ENCODE measurements around the gene SPECC1. TPM values are rescaled to one million over a fixed set of nuclear protein-coding genes. Genes with fewer than 3 reads are reported as not detected.

Gene SPECC1
- total and polyA plus RNA-seq, 9 of the 15 experiments (the other 6 are each of a cell fraction or from before 2014, with no cell fraction given), result 2.4 to 19.6 (median 14.7) TPM

- TF ChIP-seq, protein P1, sequence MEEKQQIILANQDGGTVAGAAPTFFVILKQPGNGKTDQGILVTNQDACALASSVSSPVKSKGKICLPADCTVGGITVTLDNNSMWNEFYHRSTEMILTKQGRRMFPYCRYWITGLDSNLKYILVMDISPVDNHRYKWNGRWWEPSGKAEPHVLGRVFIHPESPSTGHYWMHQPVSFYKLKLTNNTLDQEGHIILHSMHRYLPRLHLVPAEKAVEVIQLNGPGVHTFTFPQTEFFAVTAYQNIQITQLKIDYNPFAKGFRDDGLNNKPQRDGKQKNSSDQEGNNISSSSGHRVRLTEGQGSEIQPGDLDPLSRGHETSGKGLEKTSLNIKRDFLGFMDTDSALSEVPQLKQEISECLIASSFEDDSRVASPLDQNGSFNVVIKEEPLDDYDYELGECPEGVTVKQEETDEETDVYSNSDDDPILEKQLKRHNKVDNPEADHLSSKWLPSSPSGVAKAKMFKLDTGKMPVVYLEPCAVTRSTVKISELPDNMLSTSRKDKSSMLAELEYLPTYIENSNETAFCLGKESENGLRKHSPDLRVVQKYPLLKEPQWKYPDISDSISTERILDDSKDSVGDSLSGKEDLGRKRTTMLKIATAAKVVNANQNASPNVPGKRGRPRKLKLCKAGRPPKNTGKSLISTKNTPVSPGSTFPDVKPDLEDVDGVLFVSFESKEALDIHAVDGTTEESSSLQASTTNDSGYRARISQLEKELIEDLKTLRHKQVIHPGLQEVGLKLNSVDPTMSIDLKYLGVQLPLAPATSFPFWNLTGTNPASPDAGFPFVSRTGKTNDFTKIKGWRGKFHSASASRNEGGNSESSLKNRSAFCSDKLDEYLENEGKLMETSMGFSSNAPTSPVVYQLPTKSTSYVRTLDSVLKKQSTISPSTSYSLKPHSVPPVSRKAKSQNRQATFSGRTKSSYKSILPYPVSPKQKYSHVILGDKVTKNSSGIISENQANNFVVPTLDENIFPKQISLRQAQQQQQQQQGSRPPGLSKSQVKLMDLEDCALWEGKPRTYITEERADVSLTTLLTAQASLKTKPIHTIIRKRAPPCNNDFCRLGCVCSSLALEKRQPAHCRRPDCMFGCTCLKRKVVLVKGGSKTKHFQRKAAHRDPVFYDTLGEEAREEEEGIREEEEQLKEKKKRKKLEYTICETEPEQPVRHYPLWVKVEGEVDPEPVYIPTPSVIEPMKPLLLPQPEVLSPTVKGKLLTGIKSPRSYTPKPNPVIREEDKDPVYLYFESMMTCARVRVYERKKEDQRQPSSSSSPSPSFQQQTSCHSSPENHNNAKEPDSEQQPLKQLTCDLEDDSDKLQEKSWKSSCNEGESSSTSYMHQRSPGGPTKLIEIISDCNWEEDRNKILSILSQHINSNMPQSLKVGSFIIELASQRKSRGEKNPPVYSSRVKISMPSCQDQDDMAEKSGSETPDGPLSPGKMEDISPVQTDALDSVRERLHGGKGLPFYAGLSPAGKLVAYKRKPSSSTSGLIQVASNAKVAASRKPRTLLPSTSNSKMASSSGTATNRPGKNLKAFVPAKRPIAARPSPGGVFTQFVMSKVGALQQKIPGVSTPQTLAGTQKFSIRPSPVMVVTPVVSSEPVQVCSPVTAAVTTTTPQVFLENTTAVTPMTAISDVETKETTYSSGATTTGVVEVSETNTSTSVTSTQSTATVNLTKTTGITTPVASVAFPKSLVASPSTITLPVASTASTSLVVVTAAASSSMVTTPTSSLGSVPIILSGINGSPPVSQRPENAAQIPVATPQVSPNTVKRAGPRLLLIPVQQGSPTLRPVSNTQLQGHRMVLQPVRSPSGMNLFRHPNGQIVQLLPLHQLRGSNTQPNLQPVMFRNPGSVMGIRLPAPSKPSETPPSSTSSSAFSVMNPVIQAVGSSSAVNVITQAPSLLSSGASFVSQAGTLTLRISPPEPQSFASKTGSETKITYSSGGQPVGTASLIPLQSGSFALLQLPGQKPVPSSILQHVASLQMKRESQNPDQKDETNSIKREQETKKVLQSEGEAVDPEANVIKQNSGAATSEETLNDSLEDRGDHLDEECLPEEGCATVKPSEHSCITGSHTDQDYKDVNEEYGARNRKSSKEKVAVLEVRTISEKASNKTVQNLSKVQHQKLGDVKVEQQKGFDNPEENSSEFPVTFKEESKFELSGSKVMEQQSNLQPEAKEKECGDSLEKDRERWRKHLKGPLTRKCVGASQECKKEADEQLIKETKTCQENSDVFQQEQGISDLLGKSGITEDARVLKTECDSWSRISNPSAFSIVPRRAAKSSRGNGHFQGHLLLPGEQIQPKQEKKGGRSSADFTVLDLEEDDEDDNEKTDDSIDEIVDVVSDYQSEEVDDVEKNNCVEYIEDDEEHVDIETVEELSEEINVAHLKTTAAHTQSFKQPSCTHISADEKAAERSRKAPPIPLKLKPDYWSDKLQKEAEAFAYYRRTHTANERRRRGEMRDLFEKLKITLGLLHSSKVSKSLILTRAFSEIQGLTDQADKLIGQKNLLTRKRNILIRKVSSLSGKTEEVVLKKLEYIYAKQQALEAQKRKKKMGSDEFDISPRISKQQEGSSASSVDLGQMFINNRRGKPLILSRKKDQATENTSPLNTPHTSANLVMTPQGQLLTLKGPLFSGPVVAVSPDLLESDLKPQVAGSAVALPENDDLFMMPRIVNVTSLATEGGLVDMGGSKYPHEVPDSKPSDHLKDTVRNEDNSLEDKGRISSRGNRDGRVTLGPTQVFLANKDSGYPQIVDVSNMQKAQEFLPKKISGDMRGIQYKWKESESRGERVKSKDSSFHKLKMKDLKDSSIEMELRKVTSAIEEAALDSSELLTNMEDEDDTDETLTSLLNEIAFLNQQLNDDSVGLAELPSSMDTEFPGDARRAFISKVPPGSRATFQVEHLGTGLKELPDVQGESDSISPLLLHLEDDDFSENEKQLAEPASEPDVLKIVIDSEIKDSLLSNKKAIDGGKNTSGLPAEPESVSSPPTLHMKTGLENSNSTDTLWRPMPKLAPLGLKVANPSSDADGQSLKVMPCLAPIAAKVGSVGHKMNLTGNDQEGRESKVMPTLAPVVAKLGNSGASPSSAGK (IDR thresholded peaks at IDR 0.05), result no peak
- no peak for TF ChIP-seq SUPT5H (IDR thresholded peaks at IDR 0.05)
- no peak for TF ChIP-seq PYGO2 (tag; IDR thresholded peaks at IDR 0.05)
- TF ChIP-seq, protein P2, sequence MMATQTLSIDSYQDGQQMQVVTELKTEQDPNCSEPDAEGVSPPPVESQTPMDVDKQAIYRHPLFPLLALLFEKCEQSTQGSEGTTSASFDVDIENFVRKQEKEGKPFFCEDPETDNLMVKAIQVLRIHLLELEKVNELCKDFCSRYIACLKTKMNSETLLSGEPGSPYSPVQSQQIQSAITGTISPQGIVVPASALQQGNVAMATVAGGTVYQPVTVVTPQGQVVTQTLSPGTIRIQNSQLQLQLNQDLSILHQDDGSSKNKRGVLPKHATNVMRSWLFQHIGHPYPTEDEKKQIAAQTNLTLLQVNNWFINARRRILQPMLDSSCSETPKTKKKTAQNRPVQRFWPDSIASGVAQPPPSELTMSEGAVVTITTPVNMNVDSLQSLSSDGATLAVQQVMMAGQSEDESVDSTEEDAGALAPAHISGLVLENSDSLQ (IDR thresholded peaks at IDR 0.05), result no peak
- no peak for TF ChIP-seq SMARCB1 (IDR thresholded peaks at IDR 0.05; ENCODE audit: insufficient read length, low read depth)
- TF ChIP-seq GABPB2 (CRISPR knock-in tag; conservative IDR thresholded peaks at IDR 0.05), result no peak
- TF ChIP-seq ATF1 (CRISPR knock-in tag; IDR thresholded peaks at IDR 0.05), result no peak
- no peak for TF ChIP-seq ATF1 (tag; IDR thresholded peaks at IDR 0.05)
- TF ChIP-seq POLR2B (IDR thresholded peaks at IDR 0.05; ENCODE audit: low read depth, partially characterized antibody), result no peak
- TF ChIP-seq, protein P3, sequence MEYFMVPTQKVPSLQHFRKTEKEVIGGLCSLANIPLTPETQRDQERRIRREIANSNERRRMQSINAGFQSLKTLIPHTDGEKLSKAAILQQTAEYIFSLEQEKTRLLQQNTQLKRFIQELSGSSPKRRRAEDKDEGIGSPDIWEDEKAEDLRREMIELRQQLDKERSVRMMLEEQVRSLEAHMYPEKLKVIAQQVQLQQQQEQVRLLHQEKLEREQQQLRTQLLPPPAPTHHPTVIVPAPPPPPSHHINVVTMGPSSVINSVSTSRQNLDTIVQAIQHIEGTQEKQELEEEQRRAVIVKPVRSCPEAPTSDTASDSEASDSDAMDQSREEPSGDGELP (CRISPR knock-in tag; IDR thresholded peaks at IDR 0.05; ENCODE audit: borderline replicate concordance), result no peak
- TF ChIP-seq HDAC6 (IDR thresholded peaks at IDR 0.05; ENCODE audit: low read depth, low read length), result no peak
- no peak for TF ChIP-seq ZNF668 (CRISPR knock-in tag; IDR thresholded peaks at IDR 0.05)
Measured at GRCh38 chr17:20315821-20316220, 306.7 kb downstream of the SPECC1 start (continued).
